KBM-7 (cell line): ENCODE results near the gene PLSCR3.

ENCODE experiments used
- DNase-seq: peaks from one replicate; pipeline ENCODE4 v3.0.0-alpha.2; 2015
- in situ Hi-C: fragments of 300-500 bp; cut with MboI; formaldehyde crosslinking; loops from 2 replicates; pipeline ENCODE4 v1.14.3; 2020; ENCODE audit warnings: low sequenced_read_pairs, low pct_unique_long_range_greater_than_20kb, mixed read lengths

The PLSCR3 gene

GRCh38 chr17:7408252-7408727, 14.0 kb upstream of the PLSCR3 start:
- no peak for DNase-seq
- in situ Hi-C loops: no loop called here

GRCh38 chr17:7407485-7408251, 13.3 kb upstream of the PLSCR3 start, which contains the start of gene NLGN2:
Gene NLGN2, plus strand, starts transcription at chr17:7407845. Its CDS starts 411 bp downstream, at chr17:7408256.
- in situ Hi-C loops: no loop called here

GRCh38 chr17:7407082-7407481, 12.8 kb upstream of the PLSCR3 start:
- in situ Hi-C loops: no loop called here
- DNase-seq: no peak

More at GRCh38 chr17:7407485-7408251, 13.3 kb upstream of the PLSCR3 start, which contains the start of gene NLGN2:
- no peak for DNase-seq

GRCh38 chr17:7406235-7406825, 12.0 kb upstream of the PLSCR3 start:
- no peak for DNase-seq
- in situ Hi-C loops: no loop called here

GRCh38 chr17:7405350-7406234, 11.3 kb upstream of the PLSCR3 start:
- in situ Hi-C loops: no loop called here
- DNase-seq: no peak

GRCh38 chr17:7404737-7405349, 10.5 kb upstream of the PLSCR3 start:
- in situ Hi-C loops: no loop called here
- DNase-seq: no peak

- in situ Hi-C loops: no loop called here
- DNase-seq: peak; percentile 99
These were observed 9.8 kb upstream of the PLSCR3 start, which contains the start of gene TMEM256 for GRCh38 chr17:7403977-7404736. Gene TMEM256, minus strand, starts transcription at chr17:7404097. Its CDS starts 13 bp downstream, at chr17:7404084.

- in situ Hi-C loops: no loop called here
- no peak for DNase-seq
These were observed 9.3 kb upstream of the PLSCR3 start for GRCh38 chr17:7403727-7403976.

GRCh38 chr17:7403043-7403726, 8.9 kb upstream of the PLSCR3 start:
- DNase-seq: no peak
- in situ Hi-C loops: no loop called here

- in situ Hi-C loops: no loop called here
- DNase-seq: no peak
These were observed 4.3 kb upstream of the PLSCR3 start for GRCh38 chr17:7398612-7399011.

- DNase-seq: no peak
- in situ Hi-C loops: no loop called here
These were observed 1.8 kb upstream of the PLSCR3 start for GRCh38 chr17:7396147-7396546.

GRCh38 chr17:7393613-7394451, 493 bp downstream of the PLSCR3 start:
- DNase-seq: peak; percentile 52
- in situ Hi-C loops: no loop called here

- in situ Hi-C loops: no loop called here
- no peak for DNase-seq
These were observed 1.4 kb downstream of the PLSCR3 start for GRCh38 chr17:7392696-7393612.

GRCh38 chr17:7391307-7391706, 3.0 kb downstream of the PLSCR3 start:
- in situ Hi-C loops: no loop called here
- no peak for DNase-seq

- DNase-seq: no peak
- in situ Hi-C loops: no loop called here
These were observed 4.1 kb downstream of the PLSCR3 start for GRCh38 chr17:7389924-7390910.
